Endothelial cell of umbilical vein (primary cell): ENCODE data around the gene RSPH6A.

Experiments used
- CTCF ChIP-seq, 2 donors: IDR thresholded peaks; 1 replicate in 1 of 2; 2 replicates in 1 of 2; pipeline ENCODE4 v1.5.1; 2011; ENCODE audit warnings: low read length in 2 of 2, mild to moderate bottlenecking in 2 of 2, moderate library complexity in 2 of 2, control low read depth in 1 of 2, inconsistent platforms in 1 of 2, low read depth in 1 of 2; ENCODE audit not compliant: insufficient read depth in 1 of 2; ENCODE audit errors: extremely low read depth in 1 of 2
- EZH2 ChIP-seq: IDR thresholded peaks from 2 replicates; pipeline ENCODE4 v1.6.1; 2012; ENCODE audit warnings: borderline replicate concordance, low read depth, mild to moderate bottlenecking, moderate library complexity, low read length, inconsistent platforms; ENCODE audit not compliant: severe bottlenecking
- JUN ChIP-seq: IDR thresholded peaks from 2 replicates; pipeline ENCODE4 v1.6.1; 2011; ENCODE audit warnings: borderline replicate concordance, low read depth; ENCODE audit not compliant: insufficient read length, insufficient read depth
- MYC ChIP-seq: IDR thresholded peaks from one replicate; pipeline ENCODE4 v1.6.1; 2011; ENCODE audit warnings: mild to moderate bottlenecking, low read depth, low read length
- POLR2A ChIP-seq: IDR thresholded peaks from 2 replicates; pipeline ENCODE4 v1.6.1; 2012; ENCODE audit warnings: low read depth, mild to moderate bottlenecking, control low read depth, low read length
- POLR2AphosphoS5 ChIP-seq: IDR thresholded peaks from 2 replicates; pipeline ENCODE4 v1.6.1; 2012; ENCODE audit warnings: low read depth, mild to moderate bottlenecking, control low read depth, low read length, moderate library complexity; ENCODE audit not compliant: insufficient read depth

- TF ChIP-seq CTCF (IDR thresholded peaks at IDR 0.05; ENCODE audit: extremely low read depth in 1 of 2, insufficient read depth in 1 of 2, low read depth in 1 of 2, low read length in 2 of 2) (no peak), POLR2A (no peak), JUN (no peak), MYC (no peak), POLR2AphosphoS5 (no peak), EZH2 (no peak)
Measured at GRCh38 chr19:45773384-45773783, 41.7 kb downstream of the RSPH6A start.
